ENCODE measurements around the gene DHX32.

DHX32 gene

DNA sequence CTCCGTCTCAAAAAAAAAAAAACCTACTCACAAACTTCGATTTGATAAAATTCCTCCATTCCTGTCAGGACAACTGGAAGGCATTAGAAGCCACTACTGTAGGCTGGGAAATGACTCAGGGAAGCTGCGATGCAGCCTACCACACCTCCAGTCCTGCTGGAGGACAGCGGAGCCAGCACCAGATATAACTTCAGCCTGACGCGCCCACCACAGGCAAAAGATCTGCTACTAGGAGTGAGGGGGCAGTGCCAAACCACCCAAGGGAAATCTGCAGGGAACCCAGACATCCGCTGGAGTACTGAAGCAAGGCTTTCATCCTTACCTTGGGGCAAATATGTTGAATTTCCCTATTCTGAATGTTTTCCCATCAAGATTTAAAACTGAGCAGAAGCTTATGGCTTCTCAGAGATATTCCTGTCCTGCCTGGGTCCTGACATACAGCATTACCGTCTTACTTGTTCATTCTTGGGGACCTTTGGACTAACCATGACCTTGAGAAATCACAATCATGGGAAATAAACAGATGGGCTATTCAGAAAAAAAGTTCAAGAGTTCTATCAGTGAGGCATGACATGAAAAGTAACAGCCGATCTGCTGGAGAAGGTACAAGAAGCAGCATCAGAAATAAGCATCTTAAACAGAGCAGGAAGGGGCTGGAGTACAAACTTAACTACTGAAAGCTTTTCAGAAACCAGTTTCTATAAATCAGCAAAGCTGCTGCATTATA lies 37.3 kb downstream of the DHX32 start:
- no peak for DNase-seq (ENCODE audit: low spot score)
- H3K27ac ChIP-seq = no peak overlapping the region
- TF ChIP-seq, protein P1, sequence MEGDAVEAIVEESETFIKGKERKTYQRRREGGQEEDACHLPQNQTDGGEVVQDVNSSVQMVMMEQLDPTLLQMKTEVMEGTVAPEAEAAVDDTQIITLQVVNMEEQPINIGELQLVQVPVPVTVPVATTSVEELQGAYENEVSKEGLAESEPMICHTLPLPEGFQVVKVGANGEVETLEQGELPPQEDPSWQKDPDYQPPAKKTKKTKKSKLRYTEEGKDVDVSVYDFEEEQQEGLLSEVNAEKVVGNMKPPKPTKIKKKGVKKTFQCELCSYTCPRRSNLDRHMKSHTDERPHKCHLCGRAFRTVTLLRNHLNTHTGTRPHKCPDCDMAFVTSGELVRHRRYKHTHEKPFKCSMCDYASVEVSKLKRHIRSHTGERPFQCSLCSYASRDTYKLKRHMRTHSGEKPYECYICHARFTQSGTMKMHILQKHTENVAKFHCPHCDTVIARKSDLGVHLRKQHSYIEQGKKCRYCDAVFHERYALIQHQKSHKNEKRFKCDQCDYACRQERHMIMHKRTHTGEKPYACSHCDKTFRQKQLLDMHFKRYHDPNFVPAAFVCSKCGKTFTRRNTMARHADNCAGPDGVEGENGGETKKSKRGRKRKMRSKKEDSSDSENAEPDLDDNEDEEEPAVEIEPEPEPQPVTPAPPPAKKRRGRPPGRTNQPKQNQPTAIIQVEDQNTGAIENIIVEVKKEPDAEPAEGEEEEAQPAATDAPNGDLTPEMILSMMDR (IDR thresholded peaks at IDR 0.05) = no peak

DNA sequence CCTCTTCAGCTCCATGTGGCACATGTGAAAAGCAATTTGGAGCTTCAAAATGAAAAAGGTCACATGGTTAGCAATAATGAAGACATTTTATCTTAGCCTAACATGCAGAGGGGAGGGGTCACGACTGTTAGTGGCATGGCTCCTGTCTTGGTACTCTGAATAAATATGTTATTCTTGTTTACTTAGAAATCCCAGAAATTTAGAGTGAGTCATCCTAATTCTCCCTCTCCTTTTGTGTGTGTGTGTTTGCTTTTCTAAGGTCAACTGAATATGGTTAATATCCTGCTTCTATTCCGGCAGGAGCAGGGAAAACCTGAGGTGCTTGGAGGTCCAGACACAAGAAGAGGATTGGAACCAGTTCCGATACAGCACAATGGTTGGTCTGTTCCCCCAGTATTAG lies 40.1 kb downstream of the DHX32 start:
- TF ChIP-seq, protein P1 (IDR thresholded peaks at IDR 0.05) = no peak
- H3K27ac ChIP-seq = no peak overlapping the region
- no peak for DNase-seq (ENCODE audit: low spot score)
- H3K4me3 ChIP-seq = no peak overlapping the region

More for the DNA sequence above, 37.3 kb downstream of the DHX32 start:
- H3K4me3 ChIP-seq = no peak overlapping the region

- no peak overlapping the region for H3K4me3 ChIP-seq
- H3K27ac ChIP-seq = no peak overlapping the region
- no peak for DNase-seq (ENCODE audit: low spot score)
- TF ChIP-seq, protein P1 (IDR thresholded peaks at IDR 0.05) = no peak
Measured at GRCh38 chr10:125840406-125840805, 40.7 kb downstream of the DHX32 start.

DNA sequence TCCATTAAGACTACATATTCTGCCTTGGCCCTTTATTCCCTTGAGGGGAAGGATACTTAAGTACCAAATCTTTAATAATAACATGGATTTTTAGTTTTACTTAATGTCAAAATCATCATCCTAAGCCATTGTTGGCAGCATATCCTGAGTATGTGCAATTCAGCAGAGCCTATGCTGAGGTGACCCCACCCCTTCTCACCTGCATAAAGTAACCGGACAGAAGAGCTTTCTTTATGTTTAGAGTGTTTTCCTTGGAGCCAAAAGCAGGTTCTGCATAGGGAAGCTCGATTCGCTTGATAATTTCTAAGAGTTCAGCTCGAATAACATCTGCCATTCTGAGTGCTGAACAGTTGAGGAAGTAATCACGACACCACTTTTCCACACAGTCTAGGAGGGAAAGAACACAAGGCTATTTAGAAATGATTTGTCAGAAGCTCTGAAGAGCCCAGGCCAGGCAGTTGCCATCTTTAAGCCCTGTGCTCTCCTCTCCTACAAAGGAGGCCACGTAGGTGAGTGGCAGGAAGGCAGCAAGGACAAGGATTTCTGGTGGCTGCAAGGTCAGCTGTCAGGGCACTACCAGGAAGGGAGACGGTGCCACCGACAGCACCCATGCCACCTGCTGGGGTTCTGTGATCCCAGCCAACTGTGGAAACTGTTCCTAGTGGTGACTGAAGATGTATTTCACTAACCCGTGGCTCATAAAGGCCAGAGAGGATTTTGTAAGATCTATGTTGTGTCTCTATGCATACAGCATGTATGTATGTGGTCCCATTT lies 42.1 kb downstream of the DHX32 start:
- Histone ChIP-seq H3K4me3 (no peak overlapping the region), H3K27ac (no peak overlapping the region)
- TF ChIP-seq, protein P1 (IDR thresholded peaks at IDR 0.05) = no peak
- DNase-seq (ENCODE audit: low spot score) = no peak

GRCh38 chr10:125836746-125837145 lies 44.3 kb downstream of the DHX32 start:
- TF ChIP-seq, protein P1 (IDR thresholded peaks at IDR 0.05) = no peak
- Histone ChIP-seq H3K27ac (no peak overlapping the region), H3K4me3 (no peak overlapping the region)
- no peak for DNase-seq (ENCODE audit: low spot score)

DNA sequence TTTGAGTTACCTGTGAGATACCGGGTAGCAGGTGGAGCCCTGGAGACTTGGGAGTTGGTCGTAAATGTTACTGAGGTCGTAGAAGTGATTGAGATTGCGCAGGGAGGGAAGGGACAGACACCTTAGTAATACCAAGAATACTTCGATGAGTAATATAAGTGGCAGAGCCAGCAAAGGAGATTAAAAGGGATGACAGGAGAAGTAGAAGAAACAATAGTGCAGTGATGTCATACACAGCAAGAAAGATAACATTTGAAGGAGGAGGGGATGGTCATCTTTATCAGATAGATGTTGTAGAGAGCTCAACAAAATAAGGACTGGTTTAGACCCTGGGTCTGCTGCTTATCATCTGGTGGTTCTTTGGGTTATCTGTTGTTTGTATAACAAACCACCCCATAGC lies 52.8 kb downstream of the DHX32 start:
- no peak for DNase-seq (ENCODE audit: low spot score)
- TF ChIP-seq, protein P1 (IDR thresholded peaks at IDR 0.05) = no peak
- H3K4me3 ChIP-seq = no peak overlapping the region
- no peak overlapping the region for H3K27ac ChIP-seq

DNA sequence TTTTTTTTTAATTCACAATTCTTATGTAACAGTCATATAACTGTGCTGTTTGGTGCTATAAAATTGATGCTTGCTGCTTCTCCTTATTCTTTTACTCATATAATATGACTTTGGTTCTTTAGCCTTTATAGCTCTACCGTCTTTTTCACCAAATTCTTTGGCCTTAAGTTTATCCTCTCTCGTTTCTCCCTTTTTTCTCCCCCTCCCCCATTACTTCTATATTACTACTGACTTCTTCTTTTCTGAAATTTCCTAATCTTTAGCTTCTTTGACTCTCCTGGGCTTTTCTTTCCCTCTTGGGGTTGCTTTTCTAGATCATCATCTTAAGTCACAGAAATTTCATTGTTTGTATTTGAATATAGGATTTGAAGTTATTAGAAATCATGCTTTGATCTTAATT lies 54.0 kb downstream of the DHX32 start:
- TF ChIP-seq, protein P1 (IDR thresholded peaks at IDR 0.05) = no peak
- no peak overlapping the region for H3K4me3 ChIP-seq
- no peak overlapping the region for H3K27ac ChIP-seq
- no peak for DNase-seq (ENCODE audit: low spot score)

Measured in coronary artery (tissue), 2 donors.